ENCODE data around the gene IL10.
A peak's percentile ranks its signal among the peaks of the same experiment; 100 is the strongest.

The IL10 gene

DNA sequence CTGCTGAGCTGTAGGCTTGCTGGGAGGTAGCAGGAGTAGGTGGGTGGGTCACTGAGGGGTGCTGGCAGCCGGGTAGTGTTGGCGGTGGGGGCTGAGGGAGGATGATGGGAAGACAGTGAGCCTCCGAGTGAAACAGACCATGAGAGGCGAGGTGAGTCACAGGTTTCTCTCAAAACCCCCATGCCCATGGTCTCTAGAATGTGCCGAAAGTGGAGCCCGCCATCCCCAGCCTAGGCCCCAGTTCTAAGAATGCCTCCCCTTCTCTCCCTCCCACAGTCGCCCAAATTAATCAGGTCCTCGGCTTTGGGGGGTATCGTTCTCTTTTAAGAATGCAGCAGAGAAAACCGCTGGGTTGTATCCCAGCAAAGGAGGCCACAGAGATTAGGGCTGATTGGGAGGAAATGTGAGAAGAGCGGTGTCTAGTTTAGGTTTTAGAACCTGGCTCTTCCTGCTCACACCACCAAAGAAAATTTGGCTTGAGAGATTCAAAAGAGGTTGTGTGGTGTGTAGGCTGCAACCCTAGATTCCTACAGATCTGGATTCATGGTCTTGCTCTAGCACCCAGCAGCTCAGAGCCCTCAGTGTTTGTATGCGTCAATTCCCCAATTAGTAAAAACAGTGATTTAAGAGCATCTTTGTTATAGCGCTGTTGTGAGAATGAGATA is 29.4 kb downstream of the IL10 start:
- no peak for TF ChIP-seq CTCF (IDR thresholded peaks at IDR 0.05; ENCODE audit: control insufficient read depth, extremely low read depth, insufficient read depth)
- no peak overlapping the region for H3K4me3 ChIP-seq (ENCODE audit: low read depth, low read length)
- DNase-seq (ENCODE audit: low read depth) = no peak

GRCh38 chr1:206741142-206741701 is 31.1 kb downstream of the IL10 start:
- TF ChIP-seq CTCF (IDR thresholded peaks at IDR 0.05; ENCODE audit: control insufficient read depth, extremely low read depth, insufficient read depth) = no peak
- H3K4me3 ChIP-seq (ENCODE audit: low read depth, low read length) = no peak overlapping the region
- DNase-seq (ENCODE audit: low read depth) = no peak

DNA sequence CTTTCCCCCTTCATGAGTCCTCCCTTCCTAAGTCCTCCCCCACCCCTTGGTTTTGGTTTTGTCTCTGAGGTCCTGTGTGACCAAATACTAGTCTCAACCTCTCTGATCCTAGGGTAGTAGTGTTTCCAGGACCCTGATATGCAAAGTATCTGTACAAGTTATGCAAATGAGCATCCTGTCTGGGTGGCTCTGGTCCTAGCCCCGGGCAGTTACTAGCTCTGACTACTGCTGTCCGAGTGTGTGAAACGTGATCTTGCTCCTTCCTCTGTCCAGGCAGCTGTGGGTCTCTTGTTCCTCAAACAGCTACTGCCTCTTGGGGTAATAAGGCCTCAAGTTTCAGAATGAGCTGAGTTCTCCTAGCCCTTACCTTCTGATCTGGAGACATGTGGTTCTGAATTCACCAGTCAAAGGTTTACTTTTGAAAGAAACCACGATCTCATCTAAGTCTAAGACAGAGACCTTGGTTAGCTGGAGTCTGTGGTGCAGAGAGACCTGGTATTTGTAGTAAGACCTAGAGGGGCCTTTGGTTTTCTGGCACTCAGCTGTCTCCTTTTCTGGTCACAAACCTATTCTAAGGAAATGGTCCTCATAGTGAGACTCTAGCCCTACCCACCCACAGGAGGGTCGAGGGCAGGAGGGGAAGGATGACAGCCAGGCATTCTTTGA is 32.8 kb downstream of the IL10 start:
- no peak overlapping the region for H3K4me3 ChIP-seq (ENCODE audit: low read depth, low read length)
- no peak for DNase-seq (ENCODE audit: low read depth)
- TF ChIP-seq CTCF (IDR thresholded peaks at IDR 0.05; ENCODE audit: control insufficient read depth, extremely low read depth, insufficient read depth) = no peak

DNA sequence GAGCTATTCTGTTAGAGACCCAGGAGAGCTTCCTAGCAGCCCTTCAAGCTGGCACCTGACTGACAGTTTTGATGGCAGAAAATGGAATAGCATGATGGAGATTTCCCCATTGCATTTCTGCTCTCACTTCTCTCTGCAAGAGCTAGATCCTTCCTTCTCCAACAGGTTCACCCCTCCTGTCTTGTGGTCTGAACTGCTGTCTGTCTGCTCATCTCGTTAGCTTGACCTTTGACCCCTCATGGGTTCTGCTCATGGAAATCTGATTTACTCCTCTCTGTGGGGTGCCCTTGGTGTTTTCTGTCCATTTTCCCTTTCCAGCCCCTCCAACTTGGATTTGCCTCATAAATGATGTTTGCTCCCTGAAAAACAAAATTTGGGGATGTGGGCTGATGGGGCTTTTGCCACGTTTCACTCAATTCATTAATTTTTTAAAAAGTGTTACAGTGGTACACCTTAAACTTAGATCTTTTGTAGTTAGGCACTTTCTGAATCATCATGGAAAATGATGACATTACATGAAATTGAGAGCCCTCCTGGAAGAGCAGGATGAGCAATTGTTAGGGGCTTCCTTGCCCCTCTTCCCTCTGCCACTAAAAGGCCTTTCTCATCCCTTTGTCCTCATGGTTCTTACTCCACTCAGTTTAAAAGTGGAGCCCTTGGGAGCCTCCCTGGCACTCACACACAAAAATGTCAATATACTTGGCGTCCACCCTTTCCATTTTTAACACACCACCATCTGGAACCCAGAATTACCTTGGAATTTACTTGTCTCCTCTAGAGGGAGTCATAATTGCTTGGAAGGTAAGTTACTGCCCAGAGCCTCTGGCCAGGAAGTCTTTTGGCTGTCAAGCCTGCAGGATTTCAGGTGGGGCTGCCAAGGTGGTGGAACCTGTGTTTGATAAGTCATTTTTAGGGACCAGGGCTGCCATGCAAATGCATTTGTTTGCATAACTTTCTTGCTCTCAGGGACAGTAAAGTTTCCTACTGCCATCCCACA is 33.6 kb downstream of the IL10 start:
- H3K4me3 ChIP-seq (ENCODE audit: low read depth, low read length) = no peak overlapping the region
- TF ChIP-seq CTCF (IDR thresholded peaks at IDR 0.05; ENCODE audit: control insufficient read depth, extremely low read depth, insufficient read depth) = peak; percentile 74
- peak; percentile 58 for DNase-seq (ENCODE audit: low read depth)

GRCh38 chr1:206737729-206738201 is 34.5 kb downstream of the IL10 start:
- no peak for TF ChIP-seq CTCF (IDR thresholded peaks at IDR 0.05; ENCODE audit: control insufficient read depth, extremely low read depth, insufficient read depth)
- H3K4me3 ChIP-seq (ENCODE audit: low read depth, low read length) = no peak overlapping the region
- DNase-seq (ENCODE audit: low read depth) = no peak

- no peak for TF ChIP-seq CTCF (IDR thresholded peaks at IDR 0.05; ENCODE audit: control insufficient read depth, extremely low read depth, insufficient read depth)
- DNase-seq (ENCODE audit: low read depth) = no peak
- H3K4me3 ChIP-seq (ENCODE audit: low read depth, low read length) = no peak overlapping the region
Observed at GRCh38 chr1:206736878-206737728, 35.2 kb downstream of the IL10 start.
